ENCODE measurements around the gene CDH23.

CDH23 gene

GRCh38 chr10:71782917-71783490 lies 386.3 kb downstream of the CDH23 start:
- H3K4me3 ChIP-seq (ENCODE audit: low read length), result no peak overlapping the region
- no peak for TF ChIP-seq CTCF (conservative IDR thresholded peaks at IDR 0.05; ENCODE audit: low read depth, low read length)
- no peak for DNase-seq (ENCODE audit: low read depth)

GRCh38 chr10:71783917-71784678 lies 387.4 kb downstream of the CDH23 start:
- TF ChIP-seq CTCF (conservative IDR thresholded peaks at IDR 0.05; ENCODE audit: low read depth, low read length), result no peak
- no peak for DNase-seq (ENCODE audit: low read depth)
- no peak overlapping the region for H3K4me3 ChIP-seq (ENCODE audit: low read length)

- no peak for DNase-seq (ENCODE audit: low read depth)
- TF ChIP-seq CTCF (conservative IDR thresholded peaks at IDR 0.05; ENCODE audit: low read depth, low read length), result no peak
- H3K4me3 ChIP-seq (ENCODE audit: low read length), result no peak overlapping the region
Measured at GRCh38 chr10:71784679-71785272, 388.1 kb downstream of the CDH23 start.

GRCh38 chr10:71788954-71789353 lies 392.2 kb downstream of the CDH23 start:
- H3K4me3 ChIP-seq (ENCODE audit: low read length), result no peak overlapping the region
- no peak for DNase-seq (ENCODE audit: low read depth)
- no peak for TF ChIP-seq CTCF (conservative IDR thresholded peaks at IDR 0.05; ENCODE audit: low read depth, low read length)

- no peak for TF ChIP-seq CTCF (conservative IDR thresholded peaks at IDR 0.05; ENCODE audit: low read depth, low read length)
- no peak overlapping the region for H3K4me3 ChIP-seq (ENCODE audit: low read length)
- no peak for DNase-seq (ENCODE audit: low read depth)
Measured at GRCh38 chr10:71789871-71790270, 393.2 kb downstream of the CDH23 start.

GRCh38 chr10:71790749-71791440 lies 394.2 kb downstream of the CDH23 start:
- no peak for DNase-seq (ENCODE audit: low read depth)
- no peak overlapping the region for H3K4me3 ChIP-seq (ENCODE audit: low read length)
- TF ChIP-seq CTCF (conservative IDR thresholded peaks at IDR 0.05; ENCODE audit: low read depth, low read length), result no peak

All from retinal pigment epithelial cell (primary cell).